Fibroblast of lung (primary cell): ENCODE data around the gene MAPT.
A peak's percentile ranks its signal among the peaks of the same experiment; 100 is the strongest.

Experiments used
- EZH2 ChIP-seq: IDR thresholded peaks from 2 replicates; pipeline ENCODE4 v1.5.1; 2012; ENCODE audit warnings: low read length, control low read depth, mild to moderate bottlenecking; ENCODE audit errors: missing control alignments
- TF ChIP-seq, protein P1 (sequence below), 2 donors: IDR thresholded peaks in 1 of 2; conservative IDR thresholded peaks in 1 of 2; 1 replicate in 1 of 2; 2 replicates in 1 of 2; pipeline ENCODE4 v1.5.1; 2011 to 2012; ENCODE audit warnings: low read length in 2 of 2, control low read depth in 1 of 2, inconsistent platforms in 1 of 2, low read depth in 1 of 2, mild to moderate bottlenecking in 1 of 2

DNA sequence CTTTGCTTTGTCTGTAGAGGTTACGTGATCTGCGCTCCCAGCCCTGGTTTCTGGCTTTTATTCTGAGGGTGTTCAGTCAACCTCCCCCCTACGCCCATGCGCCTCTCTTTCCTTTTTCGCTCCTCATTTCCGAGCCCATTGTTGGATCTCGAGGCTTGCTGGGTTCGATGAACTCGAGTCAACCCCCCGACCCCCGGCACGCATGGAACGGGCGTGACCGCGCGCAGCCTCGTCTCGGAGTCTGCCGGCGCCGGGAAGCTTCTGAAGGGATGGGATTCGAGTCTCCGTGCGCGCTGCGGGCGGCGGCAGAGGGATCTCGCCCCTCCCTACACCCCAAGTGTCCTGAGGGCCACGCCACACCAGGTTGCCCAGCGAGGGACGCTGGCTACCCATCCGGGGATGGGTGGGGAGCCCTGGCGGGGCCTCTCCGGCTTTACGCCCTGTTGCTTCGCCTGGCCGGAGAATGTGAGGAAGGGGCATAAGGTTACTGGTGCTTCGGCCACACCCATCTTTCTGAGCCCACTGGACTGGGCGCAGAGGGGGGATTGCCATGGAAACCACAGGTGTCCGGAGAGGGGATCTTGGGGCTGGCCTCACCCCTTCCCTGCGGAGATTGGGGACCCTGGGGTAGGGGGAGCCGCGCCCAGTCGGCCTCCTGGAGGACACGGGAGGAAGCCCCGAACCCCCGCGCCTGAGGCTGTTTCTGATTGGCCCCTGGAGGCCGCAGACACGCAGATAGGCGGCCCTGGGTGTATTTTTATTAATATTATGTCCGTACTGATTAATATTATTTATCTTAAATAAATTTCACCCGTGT, 1.8 kb downstream of the MAPT start:
- TF ChIP-seq, protein P1, sequence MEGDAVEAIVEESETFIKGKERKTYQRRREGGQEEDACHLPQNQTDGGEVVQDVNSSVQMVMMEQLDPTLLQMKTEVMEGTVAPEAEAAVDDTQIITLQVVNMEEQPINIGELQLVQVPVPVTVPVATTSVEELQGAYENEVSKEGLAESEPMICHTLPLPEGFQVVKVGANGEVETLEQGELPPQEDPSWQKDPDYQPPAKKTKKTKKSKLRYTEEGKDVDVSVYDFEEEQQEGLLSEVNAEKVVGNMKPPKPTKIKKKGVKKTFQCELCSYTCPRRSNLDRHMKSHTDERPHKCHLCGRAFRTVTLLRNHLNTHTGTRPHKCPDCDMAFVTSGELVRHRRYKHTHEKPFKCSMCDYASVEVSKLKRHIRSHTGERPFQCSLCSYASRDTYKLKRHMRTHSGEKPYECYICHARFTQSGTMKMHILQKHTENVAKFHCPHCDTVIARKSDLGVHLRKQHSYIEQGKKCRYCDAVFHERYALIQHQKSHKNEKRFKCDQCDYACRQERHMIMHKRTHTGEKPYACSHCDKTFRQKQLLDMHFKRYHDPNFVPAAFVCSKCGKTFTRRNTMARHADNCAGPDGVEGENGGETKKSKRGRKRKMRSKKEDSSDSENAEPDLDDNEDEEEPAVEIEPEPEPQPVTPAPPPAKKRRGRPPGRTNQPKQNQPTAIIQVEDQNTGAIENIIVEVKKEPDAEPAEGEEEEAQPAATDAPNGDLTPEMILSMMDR (conservative IDR thresholded peaks at IDR 0.05 in 1 of 2, IDR thresholded peaks at IDR 0.05 in 1 of 2; ENCODE audit: low read depth in 1 of 2, low read length in 2 of 2): no peak
- peak; percentile 59 for TF ChIP-seq EZH2
